ENCODE results near the gene SATB2.

DNA sequence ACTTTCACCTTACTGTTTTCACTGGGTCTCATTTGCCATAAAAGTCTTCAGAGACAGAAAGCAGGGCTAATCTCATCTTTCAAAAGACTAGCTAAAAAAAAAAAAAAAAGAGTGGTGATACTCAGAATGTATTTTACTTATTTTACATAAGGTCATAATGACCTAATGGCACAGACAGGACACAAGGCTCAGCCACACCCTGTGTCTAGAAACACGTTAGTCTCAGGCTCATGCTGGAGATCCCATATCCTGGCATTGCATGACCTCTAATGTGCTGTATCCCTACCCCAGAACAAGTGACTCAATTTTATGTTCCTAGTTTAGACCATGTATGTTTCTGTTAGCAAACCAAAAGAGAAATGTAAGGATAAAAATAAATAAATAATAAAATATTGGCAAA, 115.4 kb downstream of the SATB2 start:
- TF ChIP-seq, protein P1, sequence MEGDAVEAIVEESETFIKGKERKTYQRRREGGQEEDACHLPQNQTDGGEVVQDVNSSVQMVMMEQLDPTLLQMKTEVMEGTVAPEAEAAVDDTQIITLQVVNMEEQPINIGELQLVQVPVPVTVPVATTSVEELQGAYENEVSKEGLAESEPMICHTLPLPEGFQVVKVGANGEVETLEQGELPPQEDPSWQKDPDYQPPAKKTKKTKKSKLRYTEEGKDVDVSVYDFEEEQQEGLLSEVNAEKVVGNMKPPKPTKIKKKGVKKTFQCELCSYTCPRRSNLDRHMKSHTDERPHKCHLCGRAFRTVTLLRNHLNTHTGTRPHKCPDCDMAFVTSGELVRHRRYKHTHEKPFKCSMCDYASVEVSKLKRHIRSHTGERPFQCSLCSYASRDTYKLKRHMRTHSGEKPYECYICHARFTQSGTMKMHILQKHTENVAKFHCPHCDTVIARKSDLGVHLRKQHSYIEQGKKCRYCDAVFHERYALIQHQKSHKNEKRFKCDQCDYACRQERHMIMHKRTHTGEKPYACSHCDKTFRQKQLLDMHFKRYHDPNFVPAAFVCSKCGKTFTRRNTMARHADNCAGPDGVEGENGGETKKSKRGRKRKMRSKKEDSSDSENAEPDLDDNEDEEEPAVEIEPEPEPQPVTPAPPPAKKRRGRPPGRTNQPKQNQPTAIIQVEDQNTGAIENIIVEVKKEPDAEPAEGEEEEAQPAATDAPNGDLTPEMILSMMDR (conservative IDR thresholded peaks at IDR 0.05) = no peak
- TF ChIP-seq ZFX (IDR thresholded peaks at IDR 0.05) = no peak

Measured in C4-2B (cell line).